Neural cell (in vitro differentiated cells): ENCODE measurements around the gene PLXNA2. TPM values are rescaled to one million over a fixed set of nuclear protein-coding genes. Genes with fewer than 3 reads are reported as not detected.

ENCODE experiments used
- H2AFZ ChIP-seq: fragments of 200-600, 300-800 bp; sonication (generic), shearing (Covaris generic); 2 replicates; pipeline ENCODE4 v1.6.0; 2014; ENCODE audit warnings: low read depth, mild to moderate bottlenecking, antibody characterized with exemption, low read length, moderate library complexity
- H3F3A ChIP-seq: fragments of 200-600 bp; shearing (Covaris generic); 2 replicates; pipeline ENCODE4 v1.6.1; 2016; ENCODE audit warnings: mild to moderate bottlenecking, moderate library complexity, mixed read lengths, antibody characterized with exemption, low read length; ENCODE audit not compliant: insufficient read depth, poor library complexity, severe bottlenecking
- H3K27ac ChIP-seq: fragments of 200-600, 300-800 bp; sonication (generic), shearing (Covaris generic); 2 replicates; pipeline ENCODE4 v1.5.1; 2014; ENCODE audit warnings: mild to moderate bottlenecking, low read length, moderate library complexity
- H3K27me3 ChIP-seq: fragments of 300-800, 200-600 bp; sonication (generic), shearing (Covaris generic); 2 replicates; pipeline ENCODE4 v1.6.0; 2014; ENCODE audit warnings: mild to moderate bottlenecking, low read depth, low read length, moderate library complexity; ENCODE audit not compliant: insufficient read depth
- H3K36me3 ChIP-seq: fragments of 300-800, 200-600 bp; sonication (generic), shearing (Covaris generic); 2 replicates; pipeline ENCODE4 v1.5.1; 2014; ENCODE audit warnings: mild to moderate bottlenecking, antibody characterized with exemption, low read length, moderate library complexity; ENCODE audit not compliant: insufficient read depth
- H3K4me2 ChIP-seq: fragments of 300-800, 200-600 bp; sonication (generic), shearing (Covaris generic); 2 replicates; pipeline ENCODE4 v1.6.0; 2014; ENCODE audit warnings: mild to moderate bottlenecking, low read length
- H3K4me3 ChIP-seq: fragments of 300-800, 200-600 bp; sonication (generic), shearing (Covaris generic); 2 replicates; pipeline ENCODE4 v1.5.1; 2014; ENCODE audit warnings: mild to moderate bottlenecking, low read length, moderate library complexity
- H3K79me2 ChIP-seq: fragments of 200-600 bp; shearing (Covaris generic); replicated peaks from 2 replicates; pipeline ENCODE4 v1.6.0; 2014; ENCODE audit warnings: mild to moderate bottlenecking, low read length, moderate library complexity; ENCODE audit not compliant: insufficient read depth
- H3K9ac ChIP-seq: fragments of 300-800, 200-600 bp; sonication (generic), shearing (Covaris generic); 2 replicates; pipeline ENCODE4 v1.6.1; 2016; ENCODE audit warnings: mild to moderate bottlenecking, low read length, mixed read lengths
- H3K9me2 ChIP-seq: fragments of 200-600 bp; shearing (Covaris generic); 2 replicates; pipeline ENCODE4 v1.6.1; 2016; ENCODE audit warnings: mild to moderate bottlenecking, low read length, mixed read lengths; ENCODE audit not compliant: insufficient read depth
- H3K9me3 ChIP-seq: fragments of 200-600, 300-800 bp; sonication (generic), shearing (Covaris generic); 2 replicates; pipeline ENCODE4 v1.6.1; 2016; ENCODE audit warnings: mild to moderate bottlenecking, mixed run types, low read length, moderate library complexity, mixed read lengths
- H4K20me1 ChIP-seq: fragments of 200-600 bp; shearing (Covaris generic); 2 replicates; pipeline ENCODE4 v1.6.1; 2016; ENCODE audit warnings: mild to moderate bottlenecking, mixed run types; ENCODE audit not compliant: insufficient read depth
- EP300 ChIP-seq: fragments of 450-650 bp; conservative IDR thresholded peaks from 2 replicates; pipeline ENCODE4 v1.6.1; 2014; ENCODE audit warnings: antibody characterized with exemption, mild to moderate bottlenecking, moderate library complexity; ENCODE audit not compliant: poor library complexity, severe bottlenecking
- EZH2 ChIP-seq: fragments of 200-600, 300-800 bp; shearing (Covaris generic), sonication (generic); IDR thresholded peaks from 2 replicates; pipeline ENCODE4 v1.6.1; 2014; ENCODE audit warnings: antibody characterized with exemption, low read length, borderline replicate concordance, mild to moderate bottlenecking; ENCODE audit not compliant: insufficient read depth, poor library complexity, severe bottlenecking
- MXI1 ChIP-seq: fragments of 450-650 bp; conservative IDR thresholded peaks from 2 replicates; pipeline ENCODE4 v1.6.1; 2014; ENCODE audit warnings: antibody characterized with exemption, mild to moderate bottlenecking; ENCODE audit not compliant: poor library complexity, severe bottlenecking
- POLR2AphosphoS5 ChIP-seq: IDR thresholded peaks from 2 replicates; pipeline ENCODE4 v1.6.1; 2012
- RAD21 ChIP-seq: fragments of 450-650 bp; conservative IDR thresholded peaks from 2 replicates; pipeline ENCODE4 v1.6.1; 2014; ENCODE audit warnings: antibody characterized with exemption, mild to moderate bottlenecking, moderate library complexity
- REST ChIP-seq: IDR thresholded peaks from 2 replicates; pipeline ENCODE4 v1.6.1; 2012; ENCODE audit warnings: borderline replicate concordance
- TAF1 ChIP-seq: IDR thresholded peaks from 2 replicates; pipeline ENCODE4 v1.6.1; 2012; ENCODE audit warnings: low read depth
- polyA plus RNA-seq: library from polyadenylated mRNA; depleted of rRNA; stranded (reverse); fragments of >200 nt; gene quantifications from 2 replicates; pipeline ENCODE4 v1.2.3, GENCODE V29; 2014
- TF ChIP-seq, protein P1 (sequence below): fragments of 450-650 bp; IDR thresholded peaks from 2 replicates; pipeline ENCODE4 v1.5.1; 2014; ENCODE audit warnings: antibody characterized with exemption, mild to moderate bottlenecking, moderate library complexity; ENCODE audit not compliant: poor library complexity, severe bottlenecking

PLXNA2 gene
- polyA plus RNA-seq, 1 donor from 2014 or later: 30.6 TPM

DNA sequence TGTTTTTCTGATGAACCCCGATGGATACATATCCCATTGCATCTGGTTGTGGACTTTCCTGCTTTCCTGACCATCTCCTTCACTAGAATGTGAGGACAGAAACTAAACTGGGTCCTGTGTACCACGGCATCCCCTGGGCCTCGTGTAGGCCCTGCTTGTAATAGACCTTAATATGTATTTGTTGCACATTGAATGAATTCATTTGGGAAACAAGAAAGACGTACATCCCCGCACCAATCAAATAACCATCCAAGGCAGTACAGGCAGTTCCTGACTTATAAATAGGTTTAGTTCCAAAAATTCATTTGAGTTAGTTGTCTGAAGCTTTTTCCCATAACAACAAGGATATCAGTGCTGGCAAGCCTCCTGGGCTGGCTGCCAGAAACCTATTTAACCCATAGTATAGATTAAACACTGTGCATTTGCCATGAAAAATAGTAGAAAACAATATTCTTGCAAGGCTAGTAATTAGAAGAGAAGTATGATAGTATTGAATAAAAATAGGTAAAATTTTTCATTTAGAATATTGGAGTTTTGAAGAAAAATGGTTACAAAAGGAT, 251.4 kb downstream of the PLXNA2 start:
- no peak overlapping the region for H2AFZ ChIP-seq
- H3F3A ChIP-seq: no peaks in the 10 kb centered on the region
- H3K36me3 ChIP-seq: no peaks in the 10 kb centered on the region
- no peaks in the 10 kb centered on the region for H3K27me3 ChIP-seq
- H3K9ac ChIP-seq: no peak overlapping the region
- TF ChIP-seq TAF1 (no peak), EZH2 (no peak)
- H3K9me2 ChIP-seq: no peaks in the 10 kb centered on the region
- H3K9me3 ChIP-seq: no peaks in the 10 kb centered on the region
- H3K27ac ChIP-seq: no peak overlapping the region
- H4K20me1 ChIP-seq: no peaks in the 10 kb centered on the region
- no peak overlapping the region for H3K4me2 ChIP-seq
- H3K4me3 ChIP-seq: no peak overlapping the region
- no peaks in the 10 kb centered on the region for H3K79me2 ChIP-seq

- Histone ChIP-seq H2AFZ (no peak overlapping the region), H3K27me3 (no peaks in the 10 kb centered on the region), H3K9me2 (no peaks in the 10 kb centered on the region), H4K20me1 (no peaks in the 10 kb centered on the region), H3F3A (no peaks in the 10 kb centered on the region), H3K9ac (no peak overlapping the region), H3K4me2 (peak overlapping the region; percentile 25), H3K79me2 (no peaks in the 10 kb centered on the region), H3K9me3 (no peaks in the 10 kb centered on the region), H3K36me3 (no peaks in the 10 kb centered on the region), H3K27ac (no peak overlapping the region), H3K4me3 (peak overlapping the region; percentile 35)
- TF ChIP-seq, protein P1, sequence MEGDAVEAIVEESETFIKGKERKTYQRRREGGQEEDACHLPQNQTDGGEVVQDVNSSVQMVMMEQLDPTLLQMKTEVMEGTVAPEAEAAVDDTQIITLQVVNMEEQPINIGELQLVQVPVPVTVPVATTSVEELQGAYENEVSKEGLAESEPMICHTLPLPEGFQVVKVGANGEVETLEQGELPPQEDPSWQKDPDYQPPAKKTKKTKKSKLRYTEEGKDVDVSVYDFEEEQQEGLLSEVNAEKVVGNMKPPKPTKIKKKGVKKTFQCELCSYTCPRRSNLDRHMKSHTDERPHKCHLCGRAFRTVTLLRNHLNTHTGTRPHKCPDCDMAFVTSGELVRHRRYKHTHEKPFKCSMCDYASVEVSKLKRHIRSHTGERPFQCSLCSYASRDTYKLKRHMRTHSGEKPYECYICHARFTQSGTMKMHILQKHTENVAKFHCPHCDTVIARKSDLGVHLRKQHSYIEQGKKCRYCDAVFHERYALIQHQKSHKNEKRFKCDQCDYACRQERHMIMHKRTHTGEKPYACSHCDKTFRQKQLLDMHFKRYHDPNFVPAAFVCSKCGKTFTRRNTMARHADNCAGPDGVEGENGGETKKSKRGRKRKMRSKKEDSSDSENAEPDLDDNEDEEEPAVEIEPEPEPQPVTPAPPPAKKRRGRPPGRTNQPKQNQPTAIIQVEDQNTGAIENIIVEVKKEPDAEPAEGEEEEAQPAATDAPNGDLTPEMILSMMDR: no peak
- TF ChIP-seq REST (no peak), EZH2 (no peak), TAF1 (no peak)
Observed at GRCh38 chr1:207991583-207992026, 252.6 kb downstream of the PLXNA2 start.

- no peaks in the 10 kb centered on the region for H3K9me3 ChIP-seq
- H2AFZ ChIP-seq: no peak overlapping the region
- H3K27ac ChIP-seq: no peak overlapping the region
- no peaks in the 10 kb centered on the region for H3K27me3 ChIP-seq
- no peaks in the 10 kb centered on the region for H3K36me3 ChIP-seq
- no peaks in the 10 kb centered on the region for H3K79me2 ChIP-seq
- H3K4me3 ChIP-seq: peak overlapping the region; percentile 35
- H3K4me2 ChIP-seq: peak overlapping the region; percentile 25
- no peaks in the 10 kb centered on the region for H3K9me2 ChIP-seq
- H3K9ac ChIP-seq: no peak overlapping the region
- no peaks in the 10 kb centered on the region for H4K20me1 ChIP-seq
- H3F3A ChIP-seq: no peaks in the 10 kb centered on the region
- TF ChIP-seq EZH2 (no peak), MXI1 (no peak), POLR2AphosphoS5 (no peak), TAF1 (no peak), EP300 (no peak), RAD21 (no peak), REST (no peak)
- TF ChIP-seq, protein P1: no peak
Observed at GRCh38 chr1:207990876-207991582, 253.2 kb downstream of the PLXNA2 start.
